Tibial nerve (tissue), 4 donors: ENCODE results near the gene PDGFA.

Experiments
- EP300 ChIP-seq, 2 donors: sonication (generic); formaldehyde crosslinking; IDR thresholded peaks; one replicate each; pipeline ENCODE4 v1.6.1; 2017; ENCODE audit warnings: antibody characterized with exemption in 2 of 2, mild to moderate bottlenecking in 1 of 2
- POLR2A ChIP-seq, 2 donors: fragments of 450-650 bp; IDR thresholded peaks; one replicate each; pipeline ENCODE4 v1.6.1; 2017; ENCODE audit warnings: antibody characterized with exemption in 2 of 2, mild to moderate bottlenecking in 2 of 2, moderate library complexity in 2 of 2
- TF ChIP-seq, protein P1 (sequence below), 5 experiments: fragments of 200-600 bp in 3 of 5; fragments of 450-650 bp in 2 of 5; sonication (generic) in 3 of 5; IDR thresholded peaks; one replicate each; pipeline ENCODE4 v1.5.1; 2016 to 2019; ENCODE audit warnings: antibody characterized with exemption in 5 of 5, mild to moderate bottlenecking in 3 of 5, moderate library complexity in 2 of 5

DNA sequence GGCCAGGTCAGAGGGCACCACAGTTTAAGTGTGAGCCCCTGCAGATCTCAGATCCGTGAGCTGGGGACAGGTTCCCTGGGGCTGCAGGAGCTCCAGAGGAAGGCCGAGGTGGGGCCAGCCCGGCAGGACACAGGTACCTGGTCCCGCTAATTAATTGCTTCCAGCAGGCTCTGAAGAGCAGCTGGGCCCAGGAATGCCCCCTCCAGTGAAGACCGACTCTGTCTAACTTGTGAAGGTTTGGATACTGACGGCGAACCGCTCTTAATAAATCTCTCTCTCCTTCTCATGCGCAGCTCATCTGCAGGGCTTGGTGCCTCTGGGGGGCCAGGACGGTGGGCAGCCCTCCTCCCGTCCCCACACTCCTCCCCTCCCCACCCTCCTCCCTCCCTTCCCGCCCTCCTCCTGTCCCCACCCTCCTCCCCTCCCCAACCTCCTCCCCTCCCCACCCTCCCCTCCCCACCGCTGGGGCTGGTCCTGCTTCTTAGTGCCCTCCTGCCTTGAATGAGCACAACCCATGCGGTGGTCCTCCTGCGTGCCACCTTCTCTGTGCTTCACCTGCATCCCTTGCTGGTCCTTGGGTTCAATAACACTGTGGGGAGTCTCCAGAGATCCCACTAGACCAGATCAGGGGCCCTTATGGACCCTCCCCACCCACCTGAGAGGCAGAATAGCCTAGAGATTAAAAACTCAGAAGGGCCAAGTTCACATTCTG is 38.3 kb downstream of the PDGFA start:
- TF ChIP-seq, protein P1, sequence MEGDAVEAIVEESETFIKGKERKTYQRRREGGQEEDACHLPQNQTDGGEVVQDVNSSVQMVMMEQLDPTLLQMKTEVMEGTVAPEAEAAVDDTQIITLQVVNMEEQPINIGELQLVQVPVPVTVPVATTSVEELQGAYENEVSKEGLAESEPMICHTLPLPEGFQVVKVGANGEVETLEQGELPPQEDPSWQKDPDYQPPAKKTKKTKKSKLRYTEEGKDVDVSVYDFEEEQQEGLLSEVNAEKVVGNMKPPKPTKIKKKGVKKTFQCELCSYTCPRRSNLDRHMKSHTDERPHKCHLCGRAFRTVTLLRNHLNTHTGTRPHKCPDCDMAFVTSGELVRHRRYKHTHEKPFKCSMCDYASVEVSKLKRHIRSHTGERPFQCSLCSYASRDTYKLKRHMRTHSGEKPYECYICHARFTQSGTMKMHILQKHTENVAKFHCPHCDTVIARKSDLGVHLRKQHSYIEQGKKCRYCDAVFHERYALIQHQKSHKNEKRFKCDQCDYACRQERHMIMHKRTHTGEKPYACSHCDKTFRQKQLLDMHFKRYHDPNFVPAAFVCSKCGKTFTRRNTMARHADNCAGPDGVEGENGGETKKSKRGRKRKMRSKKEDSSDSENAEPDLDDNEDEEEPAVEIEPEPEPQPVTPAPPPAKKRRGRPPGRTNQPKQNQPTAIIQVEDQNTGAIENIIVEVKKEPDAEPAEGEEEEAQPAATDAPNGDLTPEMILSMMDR (IDR thresholded peaks at IDR 0.05): no peak
- TF ChIP-seq POLR2A (IDR thresholded peaks at IDR 0.05) (no peak), EP300 (IDR thresholded peaks at IDR 0.05) (no peak)
